GM18858 (cell line): ENCODE data around the gene PTPRO.

Experiments used
- ATAC-seq: cut with Tn5 transposase; IDR thresholded peaks from one replicate; pipeline ENCODE4 v1.9.1; 2021; ENCODE audit not compliant: unreplicated experiment

The PTPRO gene

GRCh38 chr12:15443611-15444010 lies 121.3 kb downstream of the PTPRO start:
- ATAC-seq, result no peak

DNA sequence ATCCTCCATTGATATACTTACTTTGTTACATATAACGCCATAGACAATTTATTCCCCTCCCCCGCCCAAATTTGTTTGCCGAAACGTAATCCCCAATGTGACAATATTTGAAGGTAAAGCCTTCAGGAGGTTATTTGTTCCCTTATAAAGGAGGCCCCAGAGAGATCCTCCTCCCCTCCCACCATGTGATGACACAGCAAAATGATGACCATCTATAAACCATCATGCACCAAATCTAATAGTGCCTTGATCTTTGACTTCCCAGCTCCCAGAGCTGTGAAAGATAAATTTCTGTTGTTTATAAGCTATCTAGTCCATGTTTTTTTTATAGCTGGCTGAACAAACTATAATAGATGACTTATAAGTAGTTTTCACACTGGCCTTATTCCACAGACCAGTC lies 122.2 kb downstream of the PTPRO start:
- ATAC-seq, result no peak

DNA sequence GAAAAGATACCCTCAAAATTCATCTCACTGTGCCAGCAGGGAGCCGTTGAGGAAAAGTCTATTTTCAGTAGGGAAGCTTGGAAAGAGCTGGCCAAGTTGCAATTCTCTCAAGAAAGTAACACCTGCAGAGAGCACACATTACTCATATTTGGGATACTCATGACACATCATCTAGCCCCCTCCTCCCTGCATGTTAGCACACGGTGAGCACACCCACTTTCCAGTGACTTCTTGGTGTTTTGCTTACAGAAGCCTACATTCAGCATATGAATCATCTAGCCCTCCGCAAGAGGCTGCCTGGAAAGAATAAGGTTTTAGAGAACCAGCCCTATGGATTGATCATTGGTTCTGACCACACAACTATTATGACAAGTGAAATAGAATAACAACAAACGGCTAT lies 124.5 kb downstream of the PTPRO start:
- no peak for ATAC-seq

DNA sequence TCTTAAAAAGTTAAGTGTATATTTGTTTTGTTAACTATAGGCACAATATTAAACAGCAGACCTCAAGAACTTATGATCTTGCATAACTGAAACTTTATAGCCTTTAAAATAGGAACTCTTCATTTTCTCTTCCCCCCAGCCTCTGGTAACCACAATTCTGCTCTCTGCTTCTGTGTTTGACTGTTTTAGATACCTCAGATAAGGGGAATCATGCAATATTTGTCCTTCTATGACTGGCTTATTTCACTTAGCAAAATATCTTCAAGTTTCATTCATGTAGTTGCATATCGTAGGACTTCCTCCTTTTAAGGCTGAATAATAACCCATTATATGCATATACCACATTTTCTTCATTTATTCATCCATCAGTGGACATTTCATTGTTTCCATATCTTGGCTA lies 131.3 kb downstream of the PTPRO start:
- peak; percentile 86 for ATAC-seq

DNA sequence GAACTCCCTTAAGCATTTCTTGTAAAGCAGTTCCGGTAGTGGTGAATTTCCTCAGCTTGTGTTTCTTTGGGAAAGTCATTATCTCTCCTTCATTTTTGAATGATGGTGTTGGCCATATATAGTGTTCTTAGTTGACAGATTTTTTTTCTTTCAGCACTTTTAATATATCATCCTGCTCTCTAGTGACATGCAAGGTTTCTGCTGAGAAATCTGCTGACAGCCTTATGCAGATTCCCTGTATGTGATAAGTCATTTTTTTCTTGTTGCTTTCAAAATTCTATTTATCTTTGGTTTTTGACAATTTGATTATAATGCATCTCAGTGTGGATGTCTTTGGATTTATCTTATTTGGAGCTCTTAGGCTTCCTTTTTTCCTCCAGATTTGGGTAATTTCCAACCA lies 135.7 kb downstream of the PTPRO start:
- no peak for ATAC-seq

DNA sequence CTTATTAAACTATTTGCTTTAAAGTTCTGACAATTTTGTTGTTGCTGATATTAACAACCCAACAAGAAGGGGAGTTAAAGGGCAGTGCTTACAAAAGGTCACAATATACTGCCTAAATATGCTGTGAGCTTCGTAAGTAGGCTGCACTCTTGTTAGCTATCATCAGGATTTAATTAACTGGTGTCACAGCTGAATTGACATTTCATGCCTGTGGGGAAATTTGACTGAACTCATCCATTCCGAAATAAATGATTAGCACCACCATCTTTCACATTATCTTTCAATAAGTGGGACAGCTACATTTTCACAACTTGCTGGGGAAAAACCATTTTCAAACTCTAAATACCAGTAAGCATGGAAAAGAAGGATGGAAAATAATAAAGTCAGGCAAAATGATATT lies 146.6 kb downstream of the PTPRO start:
- ATAC-seq, result no peak

- no peak for ATAC-seq
Measured at GRCh38 chr12:15469356-15469755, 147.0 kb downstream of the PTPRO start.

DNA sequence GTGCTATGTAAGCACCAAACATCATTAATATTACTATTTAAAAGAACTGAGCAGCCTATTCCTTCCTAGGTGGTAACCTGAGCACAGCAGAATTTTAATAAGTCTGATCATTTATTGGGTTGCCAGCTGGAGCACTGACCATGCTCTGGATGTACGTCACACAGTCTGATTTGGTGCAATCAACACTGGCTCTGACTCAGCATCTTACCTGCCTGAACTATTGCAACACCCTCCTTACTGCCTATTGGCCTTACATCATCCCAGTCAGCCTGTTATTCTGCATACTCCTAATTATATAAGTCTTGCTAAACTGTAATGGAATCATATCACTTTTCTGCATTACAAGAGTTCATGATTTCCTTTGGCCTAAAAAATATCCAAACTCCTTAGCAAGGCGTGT lies 149.7 kb downstream of the PTPRO start:
- ATAC-seq, result no peak

GRCh38 chr12:15474766-15475165 lies 152.5 kb downstream of the PTPRO start:
- ATAC-seq, result no peak

GRCh38 chr12:15477761-15478160 lies 155.5 kb downstream of the PTPRO start:
- no peak for ATAC-seq

DNA sequence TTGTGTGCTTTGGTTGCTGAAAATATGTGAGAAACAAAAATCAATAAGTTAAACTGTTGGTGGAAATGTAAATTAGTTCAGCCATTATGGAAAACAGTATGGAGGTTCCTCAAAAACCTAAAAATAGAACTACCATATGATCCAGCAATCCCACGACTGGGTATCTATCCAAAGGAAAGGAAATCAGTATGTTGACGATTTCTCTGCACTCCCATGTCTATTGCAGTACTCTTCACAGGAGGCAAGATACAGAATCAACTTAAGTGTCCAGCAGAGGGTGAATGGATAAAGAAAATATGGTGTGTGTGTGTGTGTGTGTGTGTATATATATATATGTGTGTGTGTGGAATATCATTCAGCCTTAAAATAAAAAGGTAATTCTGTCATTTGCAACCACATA lies 159.5 kb downstream of the PTPRO start:
- ATAC-seq, result no peak

DNA sequence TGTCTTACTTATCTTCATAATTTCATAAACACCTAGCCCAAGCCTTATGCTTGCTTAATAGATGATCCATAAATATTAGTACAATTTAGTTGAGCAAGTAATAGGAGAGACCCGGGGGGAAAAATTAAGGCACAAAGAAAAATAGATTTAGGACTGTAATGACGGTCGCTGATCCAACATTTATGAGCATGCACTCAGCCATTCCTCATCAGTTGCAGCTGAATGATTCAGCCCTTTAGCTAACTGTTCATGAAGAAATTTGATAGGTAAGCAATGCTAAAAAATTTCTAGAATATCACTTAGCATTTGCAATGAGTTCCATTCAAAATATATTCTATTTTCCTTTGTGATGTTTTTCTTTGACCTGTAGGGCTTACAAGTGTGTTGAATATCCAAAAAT lies 163.2 kb downstream of the PTPRO start:
- no peak for ATAC-seq

- ATAC-seq, result no peak
Measured at GRCh38 chr12:15486859-15487258, 164.6 kb downstream of the PTPRO start.

DNA sequence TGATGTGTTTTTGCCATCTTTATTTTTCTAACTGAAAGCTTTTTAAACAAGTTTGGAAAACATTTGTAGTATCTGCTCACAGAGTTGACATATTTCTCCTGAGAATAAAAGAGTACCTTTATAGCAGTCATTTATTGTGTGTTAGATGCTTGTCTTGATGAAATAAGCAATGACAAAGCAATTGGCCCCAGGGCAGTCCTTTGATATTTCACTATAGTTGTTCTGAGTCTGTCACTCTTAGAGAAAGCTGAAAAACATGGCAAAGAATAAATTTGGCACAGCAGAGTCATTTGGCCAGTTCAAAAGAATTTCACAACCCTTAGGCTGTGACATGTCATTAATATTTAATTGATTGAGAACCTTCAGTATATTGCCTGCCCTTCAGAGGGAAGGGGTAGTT lies 166.2 kb downstream of the PTPRO start:
- ATAC-seq, result no peak

- ATAC-seq, result peak; percentile 78
Measured at GRCh38 chr12:15494329-15495046, 172.2 kb downstream of the PTPRO start.

DNA sequence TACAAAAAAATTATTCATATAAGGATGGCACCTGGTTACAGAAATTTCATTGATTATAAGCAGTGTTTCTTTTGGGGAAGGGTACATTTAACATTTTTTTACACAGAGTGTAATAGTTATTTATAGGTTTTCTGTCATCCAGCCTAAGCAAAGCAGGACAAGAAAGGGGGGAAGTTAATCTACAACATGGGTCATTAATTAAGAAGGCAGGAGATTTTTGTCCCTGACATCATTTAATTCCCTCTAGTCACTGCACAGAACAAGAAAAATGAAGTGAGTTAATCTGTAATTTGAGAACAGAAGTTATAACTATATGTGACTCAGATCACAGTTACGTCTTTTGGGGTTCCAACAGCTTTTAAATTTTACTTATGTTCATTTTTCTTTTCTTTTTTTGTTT lies 173.4 kb downstream of the PTPRO start:
- no peak for ATAC-seq

GRCh38 chr12:15496738-15497137 lies 174.4 kb downstream of the PTPRO start:
- no peak for ATAC-seq

DNA sequence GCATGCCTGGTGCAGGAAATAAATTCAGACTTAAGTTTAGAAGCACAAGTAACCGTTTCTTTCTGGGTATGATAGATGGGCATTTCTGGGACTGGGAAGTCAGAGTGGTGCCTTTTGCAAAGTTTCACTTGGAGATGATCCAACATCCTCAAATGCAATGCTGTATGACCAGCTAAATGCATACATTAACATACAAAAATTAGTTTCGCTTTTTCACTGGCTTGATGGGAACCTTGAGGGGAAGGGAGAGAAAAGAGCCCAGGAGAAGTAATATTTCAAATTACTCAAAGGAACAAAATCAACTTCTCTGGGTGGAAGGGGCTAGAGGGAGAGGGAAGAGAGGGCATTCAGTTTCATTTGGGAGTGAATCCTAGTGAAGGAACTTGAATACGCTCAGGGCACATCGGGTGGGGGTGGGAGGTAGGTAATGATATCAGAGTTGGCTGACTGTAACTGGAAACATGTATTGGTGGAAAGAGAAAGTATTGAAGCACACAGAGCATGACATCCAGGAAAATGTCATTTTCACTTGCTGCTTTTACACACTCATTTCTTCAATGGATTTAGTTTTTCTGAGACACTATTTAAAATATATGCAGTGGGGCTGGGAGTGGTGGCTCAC lies 175.5 kb downstream of the PTPRO start:
- no peak for ATAC-seq

DNA sequence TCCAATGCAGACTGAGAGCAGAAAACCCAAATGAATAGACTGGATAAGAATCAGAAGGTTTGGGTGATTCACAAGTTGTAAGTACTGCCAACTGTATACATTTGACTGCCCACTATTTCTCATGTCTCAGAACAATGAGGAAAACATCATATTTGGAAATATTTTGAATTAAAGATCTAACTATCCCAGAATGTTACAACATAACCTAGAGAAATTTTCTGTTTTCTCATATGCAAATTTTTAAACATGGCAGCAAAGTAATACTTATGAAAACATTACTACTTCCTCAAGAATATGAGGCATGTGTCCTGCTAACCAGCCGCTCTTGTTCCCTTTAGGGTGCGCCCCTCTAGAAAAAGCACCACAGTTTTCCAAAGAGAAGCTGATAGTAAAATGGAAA lies 179.9 kb downstream of the PTPRO start:
- ATAC-seq, result no peak

DNA sequence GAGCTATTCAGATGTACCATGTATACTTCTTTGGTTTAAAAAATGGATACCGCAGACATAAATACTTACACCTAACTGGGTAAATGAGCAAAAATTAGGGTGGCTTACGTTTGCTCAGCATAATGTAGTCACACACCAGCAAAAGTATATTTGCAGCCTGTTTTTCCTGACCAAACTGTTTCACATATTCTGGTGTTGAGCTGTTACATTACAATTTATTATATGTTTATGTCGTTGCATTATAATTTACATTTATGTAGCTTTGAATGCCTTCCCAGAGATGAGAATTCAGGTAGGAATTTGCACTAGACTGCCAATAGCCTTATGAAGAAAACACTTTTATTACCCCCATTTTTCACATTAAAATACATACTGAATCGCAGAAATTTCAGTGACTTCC lies 183.3 kb downstream of the PTPRO start:
- no peak for ATAC-seq

DNA sequence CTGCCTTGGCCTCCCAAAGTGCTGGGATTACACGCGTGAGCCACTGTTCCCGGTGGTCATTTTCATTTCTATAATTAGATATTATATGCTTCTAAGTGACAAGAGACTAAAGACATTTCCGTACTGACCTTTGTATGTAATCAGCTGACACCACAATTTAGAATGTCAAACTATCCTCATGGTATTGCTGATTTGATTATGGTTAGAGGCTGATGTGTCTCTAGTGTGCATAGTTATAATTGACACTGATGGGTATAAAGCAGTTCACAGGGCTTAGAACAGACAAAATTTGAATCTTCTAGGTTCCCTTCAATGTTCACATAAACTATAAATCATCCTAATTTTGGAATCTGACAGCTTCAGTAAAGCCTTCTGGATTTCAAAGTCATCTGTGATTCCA lies 192.7 kb downstream of the PTPRO start:
- no peak for ATAC-seq

DNA sequence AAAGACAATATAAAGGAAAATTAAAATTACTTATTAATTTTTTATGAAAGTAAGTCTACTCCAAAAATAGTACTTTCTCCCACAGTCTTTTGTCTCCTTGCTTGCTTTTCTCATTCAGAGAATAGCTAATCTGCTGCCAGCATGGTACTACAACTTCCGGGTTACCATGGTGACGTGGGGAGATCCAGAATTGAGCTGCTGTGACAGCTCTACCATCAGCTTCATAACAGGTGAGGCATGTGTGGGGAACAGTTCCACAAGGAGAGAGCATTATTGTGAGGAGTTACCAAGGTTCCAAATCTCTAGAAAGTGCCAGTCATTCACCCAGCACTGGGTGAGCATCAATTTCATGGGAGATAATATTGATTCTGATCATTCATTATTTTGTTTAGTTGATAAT lies 197.8 kb downstream of the PTPRO start:
- no peak for ATAC-seq

DNA sequence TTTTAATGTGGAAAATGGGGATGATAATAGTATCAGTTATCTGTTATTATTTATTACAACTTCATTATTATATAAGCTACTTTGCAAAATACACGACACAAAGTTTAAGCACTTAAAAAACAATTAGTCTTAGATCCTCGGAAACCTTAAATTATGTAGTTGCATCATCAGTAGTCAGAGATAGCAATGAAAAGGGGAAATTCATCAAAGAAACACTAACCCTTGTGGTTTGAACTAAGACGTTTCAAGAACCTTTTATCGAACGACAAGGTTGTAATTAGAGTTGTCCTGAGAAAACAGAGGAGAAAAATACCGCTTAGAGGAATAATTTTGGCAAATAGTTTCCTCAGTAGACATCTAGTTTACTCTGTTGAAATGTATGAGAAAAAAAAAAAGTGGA lies 198.5 kb downstream of the PTPRO start:
- ATAC-seq, result no peak
